ENCODE results near the gene ZNF700. TPM values are rescaled to one million over a fixed set of nuclear protein-coding genes. Genes with fewer than 3 reads are reported as not detected.
"Not testable (repeated sequence)": the region's sequence is repeated elsewhere in the genome, so short reads cannot be mapped to it uniquely, and the experiment has no call there.

The ZNF700 gene
- total RNA-seq: 10 to 100 TPM in 1 of 6 donors, 1 to 10 TPM in 5; 6.5 to 10.9 (median 7.7) TPM
- polyA plus RNA-seq: 10 to 100 TPM; 14.9 to 22.7 TPM

GRCh38 chr19:11924886-11925650 lies at the start of gene ZNF700:
TSS of gene ZNF700 (plus strand) at chr19:11925107. CDS start at chr19:11925211, 104 bp downstream.
- 0% methylated on average over 53 of the region's 53 CpGs for WGBS, 2 donors
- Histone ChIP-seq H3K9me3 (no peaks in the 10 kb centered on the region), H3K27me3 (no peaks in the 10 kb centered on the region), H3K4me1 (peaks cover 6 to 22% (median 15%) of the 10 kb centered on the region in 3 donors), H3K4me3 (peak within 1 kb of the TSS; percentile 67 to 93 (median 76)), H3K36me3 (no peaks in the 10 kb centered on the region), H3K27ac (peak within 1 kb of the TSS; percentile 88 to 98 (median 97))
- TF ChIP-seq CTCF (IDR thresholded peaks at IDR 0.05): no peak
- DNase-seq: peak; percentile 91 to 97 (median 96)
- intact Hi-C loops (cut with DNase I): loop anchor here in 1 of 3 donors (10.0 kb wide), 1 partner anchor 60 kb away; no protein-coding TSS in a partner anchor
- ATAC-seq: peak; percentile 92 to 98 (median 96)
- FAIRE-seq: no peak

DNA sequence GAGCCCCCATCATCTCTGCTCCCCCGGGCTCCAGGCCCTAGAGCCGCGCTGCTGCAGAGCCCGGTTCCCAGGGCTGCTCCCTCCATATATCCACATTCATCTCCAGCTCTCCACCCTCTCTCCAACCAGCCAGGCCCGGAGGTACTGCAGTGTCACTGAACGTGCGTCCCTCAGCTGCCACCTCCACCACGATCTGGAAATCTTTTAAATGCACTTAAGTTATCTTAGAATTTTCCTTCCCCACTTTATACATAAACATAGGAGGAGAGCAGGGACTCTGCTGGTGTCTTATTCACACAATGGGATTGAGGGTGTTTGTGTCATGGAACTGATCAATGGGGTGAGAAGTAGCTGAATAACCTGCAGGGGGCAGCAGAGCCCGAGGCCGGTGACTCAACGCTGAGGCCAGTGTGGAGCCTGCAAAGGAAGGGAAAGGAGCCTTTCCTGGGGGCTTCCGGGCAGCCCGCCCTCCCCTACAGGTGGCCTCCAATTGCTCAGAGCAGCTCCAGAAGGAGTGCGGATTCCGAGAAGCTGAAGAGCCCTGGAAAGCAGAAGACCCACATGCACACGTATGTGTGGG lies 45.1 kb upstream of the ZNF700 start:
- ATAC-seq (peak in 3 of 4 donors; percentile 76 to 84 (median 77)), DNase-seq (peak in 4 of 6 donors; percentile 44 to 68 (median 46))
- H3K27ac ChIP-seq, H3K9me3 ChIP-seq, FAIRE-seq, H3K4me1 ChIP-seq, H3K27me3 ChIP-seq, H3K4me3 ChIP-seq, H3K36me3 ChIP-seq: not testable (repeated sequence)
- 63 to 65% methylated on average over 16 of the region's 16 CpGs for WGBS, 2 donors
- intact Hi-C loops (cut with DNase I): loop anchor here in 1 of 3 donors (10.0 kb wide), 2 partner anchors 115 to 255 kb away; no protein-coding TSS in a partner anchor
- peak in 2 of 4 donors; percentile 23 to 31 for TF ChIP-seq CTCF (IDR thresholded peaks at IDR 0.05)

DNA sequence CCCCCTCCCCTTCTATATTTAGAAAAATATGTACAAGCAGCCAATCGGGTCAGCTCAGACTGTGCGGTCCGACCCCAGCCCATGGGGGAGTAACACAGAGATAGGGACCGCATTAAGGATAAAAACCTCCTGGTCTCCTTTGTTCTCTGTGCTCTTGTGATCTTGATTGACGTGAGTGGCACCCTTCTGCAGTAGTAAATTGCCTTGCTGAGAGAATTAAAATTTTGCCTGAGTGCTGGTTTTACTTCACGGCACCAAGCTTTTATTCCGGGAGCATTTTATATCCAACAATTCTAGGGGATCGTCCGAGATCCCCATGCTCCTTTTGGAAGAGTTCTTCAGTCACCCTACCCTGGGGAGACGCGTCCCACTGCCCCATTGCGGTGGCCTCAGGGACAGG lies 44.3 kb upstream of the ZNF700 start:
- no peak for ATAC-seq
- TF ChIP-seq CTCF (IDR thresholded peaks at IDR 0.05): no peak
- no peak for FAIRE-seq
- intact Hi-C loops (cut with DNase I): no loop called here
- Histone ChIP-seq H3K4me3 (no peak overlapping the region), H3K9me3 (no peaks in the 10 kb centered on the region), H3K4me1 (no peaks in the 10 kb centered on the region), H3K27ac (no peak overlapping the region), H3K27me3 (no peaks in the 10 kb centered on the region), H3K36me3 (no peaks in the 10 kb centered on the region)
- no peak for DNase-seq
- 77 to 84% methylated on average over 12 of the region's 12 CpGs for WGBS, 2 donors

DNA sequence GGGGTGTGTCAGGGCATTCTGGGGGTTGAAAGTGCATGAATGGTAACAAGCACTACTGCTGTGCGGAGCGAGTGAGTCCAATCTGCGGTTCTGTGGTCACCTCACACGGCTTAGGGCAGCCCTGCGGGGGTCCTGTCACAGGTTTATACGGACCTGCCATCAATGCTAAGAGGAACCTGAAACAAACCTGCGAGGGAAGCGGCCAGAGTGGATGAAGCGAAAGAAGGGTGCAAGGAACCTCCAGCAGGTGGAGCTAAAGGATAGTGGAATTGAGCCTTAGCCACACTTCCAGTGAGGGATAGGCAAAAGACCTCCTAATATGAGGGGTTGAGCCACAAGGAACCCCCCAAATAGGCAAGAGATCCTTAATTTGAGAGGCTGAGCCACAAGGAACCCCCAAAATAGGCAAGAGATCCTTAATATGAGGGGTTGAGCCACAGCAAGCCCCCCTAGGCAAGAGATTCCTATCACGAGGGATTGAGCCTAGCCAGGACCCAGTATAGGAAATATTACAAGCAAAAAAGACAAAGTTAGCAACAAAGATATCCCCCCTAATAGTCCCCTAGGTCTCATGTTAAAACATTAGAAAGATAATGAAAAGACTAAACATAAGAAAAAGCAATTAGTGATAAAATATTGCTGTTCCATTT lies 43.6 kb upstream of the ZNF700 start:
- Histone ChIP-seq H3K4me1 (no peaks in the 10 kb centered on the region), H3K4me3 (no peak overlapping the region), H3K9me3 (no peaks in the 10 kb centered on the region), H3K27me3 (no peaks in the 10 kb centered on the region), H3K36me3 (no peaks in the 10 kb centered on the region), H3K27ac (no peak overlapping the region)
- DNase-seq (peak; percentile 50 to 77 (median 55)), FAIRE-seq (no peak), ATAC-seq (peak; percentile 81 to 97 (median 95))
- intact Hi-C loops (cut with DNase I): no loop called here
- peak; percentile 51 to 81 (median 65) for TF ChIP-seq CTCF (IDR thresholded peaks at IDR 0.05)
- 11 to 14% methylated on average over 10 of the region's 10 CpGs for WGBS, 2 donors

Measured in pancreas (tissue), 10 donors.